HepG2 (cell line): ENCODE results near the gene RPL41. TPM values are rescaled to one million over a fixed set of nuclear protein-coding genes. Genes with fewer than 3 reads are reported as not detected.

Source experiments
- ATAC-seq: fragments of 200-7000 bp; cut with Tn5 transposase; 3 replicates; pipeline ENCODE4 v1.9.1; 2020; ENCODE audit warnings: mild to moderate bottlenecking, moderate library complexity
- BruUV-seq: library from RNA; stranded (reverse); fragments of 400-500 nt; replicated peaks from 2 replicates; lab custom pipeline; 2021; lab: Mats Ljungman, UMichigan
- CTCF ChIA-PET: fragments of 300-600 bp; formaldehyde crosslinking; extraction: SDS; loops from one replicate; lab custom pipeline; 2021; ENCODE audit warnings: low total read pairs, inconsistent platforms, low intra/inter-chr PET ratio; lab: Yijun Ruan, JAX
- POLR2A ChIA-PET: fragments of 350-600 bp; sonication (Branson Sonifier 250); formaldehyde crosslinking; loops from one replicate; lab custom pipeline; 2020; ENCODE audit warnings: antibody characterized with exemption, inconsistent platforms; lab: Yijun Ruan, JAX
- DNase-seq: peaks from one replicate; pipeline ENCODE4 v3.0.0-alpha.2; 2015; ENCODE audit warnings: low spot score
- FAIRE-seq: peaks from 3 replicates; lab custom pipeline; 2011; peaks lifted over from hg19 to GRCh38; lab: Jason Lieb, UNC
- H2AFZ ChIP-seq: one replicate; pipeline ENCODE4 v1.6.1; 2011; ENCODE audit warnings: low read length, inconsistent platforms
- H3K27ac ChIP-seq: fragments of 300-600 bp; 3 replicates; pipeline ENCODE4 v1.8.0; 2011; ENCODE audit warnings: mixed run types, mild to moderate bottlenecking, mixed read lengths, low read length, inconsistent platforms; ENCODE audit not compliant: insufficient read depth; ENCODE audit errors: extremely low read length
- H3K27me3 ChIP-seq, 2 experiments: fragments of 200-600 bp in 1 of 2; 2 replicates in 1 of 2; 3 replicates in 1 of 2; pipeline versions ENCODE4 v1.6.0 to v1.8.0; 2011; ENCODE audit warnings: low read length in 2 of 2, mild to moderate bottlenecking in 2 of 2, moderate library complexity in 2 of 2, inconsistent platforms in 1 of 2; ENCODE audit not compliant: insufficient read depth in 2 of 2, control insufficient read depth in 1 of 2
- H3K36me3 ChIP-seq, 2 experiments: fragments of 200-600 bp in 1 of 2; replicated peaks in 1 of 2; 2 replicates in 1 of 2; 3 replicates in 1 of 2; pipeline versions ENCODE4 v1.5.1 to v1.8.0; 2011; ENCODE audit warnings: low read length in 2 of 2, inconsistent platforms in 1 of 2; ENCODE audit not compliant: insufficient read depth in 2 of 2, control insufficient read depth in 1 of 2
- H3K4me1 ChIP-seq: 2 replicates; pipeline ENCODE4 v1.5.1; 2012; ENCODE audit warnings: low read length, inconsistent platforms; ENCODE audit not compliant: insufficient read depth
- H3K4me2 ChIP-seq: 2 replicates; pipeline ENCODE4 v1.6.0; 2011; ENCODE audit warnings: low read depth, low read length, inconsistent platforms
- H3K4me3 ChIP-seq, 3 experiments: fragments of 200-600 bp in 1 of 3; sonication (generic), shearing (Covaris generic) in 1 of 3; replicated peaks in 1 of 3; 2 replicates each; pipeline ENCODE4 v1.5.1; 2011 to 2016; ENCODE audit warnings: low read length in 3 of 3, inconsistent platforms in 2 of 3, low read depth in 2 of 3, mild to moderate bottlenecking in 2 of 3, control low read depth in 1 of 3, mixed read lengths in 1 of 3; ENCODE audit not compliant: insufficient read depth in 1 of 3
- H3K79me2 ChIP-seq: one replicate; pipeline ENCODE4 v1.6.1; 2011; ENCODE audit warnings: low read length, inconsistent platforms; ENCODE audit not compliant: insufficient read depth
- H3K9ac ChIP-seq: 2 replicates; pipeline ENCODE4 v1.6.0; 2011; ENCODE audit warnings: mild to moderate bottlenecking, low read depth, low read length, inconsistent platforms; ENCODE audit not compliant: insufficient read depth
- H3K9me3 ChIP-seq: 2 replicates; pipeline ENCODE4 v1.5.1; 2012; ENCODE audit warnings: mild to moderate bottlenecking, low read length
- H4K20me1 ChIP-seq: 2 replicates; pipeline ENCODE4 v1.6.0; 2011; ENCODE audit warnings: inconsistent platforms, mild to moderate bottlenecking, low read length, moderate library complexity; ENCODE audit not compliant: insufficient read depth
- JUNB ChIP-seq: sonication (generic); formaldehyde crosslinking; IDR thresholded peaks from 2 replicates; pipeline ENCODE4 v1.8.0; 2022; ENCODE audit warnings: missing genetic modification reagents, mild to moderate bottlenecking, borderline replicate concordance
- KLF11 ChIP-seq: IDR thresholded peaks from 2 replicates; pipeline ENCODE4 v1.6.1; 2016; ENCODE audit warnings: missing compliant biosample characterization
- TARDBP ChIP-seq: sonication (generic); formaldehyde crosslinking; IDR thresholded peaks from 2 replicates; pipeline ENCODE4 v1.8.0; 2022; ENCODE audit warnings: mild to moderate bottlenecking, missing genetic modification reagents
- ZNF24 ChIP-seq: fragments of 450-650 bp; IDR thresholded peaks from 2 replicates; pipeline ENCODE4 v1.6.1; 2017; ENCODE audit warnings: antibody characterized with exemption, mild to moderate bottlenecking
- ZNF251 ChIP-seq: sonication (generic); formaldehyde crosslinking; IDR thresholded peaks from 2 replicates; pipeline ENCODE4 v1.9.0; 2021; ENCODE audit warnings: mild to moderate bottlenecking, missing genetic modification reagents
- ZNF432 ChIP-seq: sonication (generic); formaldehyde crosslinking; IDR thresholded peaks from 2 replicates; pipeline ENCODE4 v1.5.0; 2020; ENCODE audit warnings: missing genetic modification reagents, mild to moderate bottlenecking, borderline replicate concordance
- ZNF775 ChIP-seq: sonication (generic); formaldehyde crosslinking; IDR thresholded peaks from 2 replicates; pipeline ENCODE4 v1.4.0; 2020; ENCODE audit warnings: missing genetic modification reagents, mild to moderate bottlenecking, moderate library complexity, borderline replicate concordance
- ZSCAN12 ChIP-seq: sonication (generic); formaldehyde crosslinking; IDR thresholded peaks from 2 replicates; pipeline ENCODE4 v1.9.0; 2021; ENCODE audit warnings: mild to moderate bottlenecking, missing genetic modification reagents
- WGBS: methylation state at CpG from one replicate; pipeline ENCODE4 v1.1.6; 2017; ENCODE audit warnings: low lambda C conversion rate; 5-methylcytosine and 5-hydroxymethylcytosine counted together
- in situ Hi-C: cut with HindIII; loops from 2 replicates; pipeline ENCODE4 v1.10.0; 2017; ENCODE audit warnings: low pct_unique_long_range_greater_than_20kb; ENCODE audit not compliant: extremely low pct_ligation_motif_present
- intact Hi-C: fragments of 100-400 bp; cut with micrococcal nuclease; formaldehyde crosslinking; loops from one replicate; pipeline ENCODE4 v1.10.0; 2022; ENCODE audit not compliant: unreplicated experiment
- polyA plus RNA-seq, 8 experiments: library from polyadenylated mRNA; depleted of rRNA in 3 of 8; stranded (reverse) in 7 of 8; unstranded in 1 of 8; fragments of >200 nt; fragmentation: Illumina TruSeq in 4 of 8; extraction: Trizol in 4 of 8; gene quantifications; 2 replicates each; pipeline versions ENCODE4 v1.2.1 to v1.2.3, GENCODE V29; 2011 to 2016; ENCODE audit warnings: low read depth in 4 of 8, missing spikeins in 1 of 8, mixed read lengths in 1 of 8; ENCODE audit not compliant: insufficient read depth in 1 of 8
- total RNA-seq, 5 experiments: library from RNA; depleted of rRNA; stranded (reverse); fragments of >200 nt; fragmentation: Illumina TruSeq; extraction: Trizol; gene quantifications; 2 replicates each; pipeline ENCODE4 v1.2.3, GENCODE V29; 2016; ENCODE audit warnings: low read depth in 1 of 5
- TF ChIP-seq, protein P1 (sequence below): sonication (generic); formaldehyde crosslinking; IDR thresholded peaks from 2 replicates; pipeline ENCODE4 v1.4.0; 2020; ENCODE audit warnings: low read depth, mild to moderate bottlenecking, missing genetic modification reagents

Gene RPL41
- total and polyA plus RNA-seq, 2 of the 13 experiments (the other 11 are each of a cell fraction or from before 2014, with no cell fraction given), result 4,012 to 7,670 TPM

DNA sequence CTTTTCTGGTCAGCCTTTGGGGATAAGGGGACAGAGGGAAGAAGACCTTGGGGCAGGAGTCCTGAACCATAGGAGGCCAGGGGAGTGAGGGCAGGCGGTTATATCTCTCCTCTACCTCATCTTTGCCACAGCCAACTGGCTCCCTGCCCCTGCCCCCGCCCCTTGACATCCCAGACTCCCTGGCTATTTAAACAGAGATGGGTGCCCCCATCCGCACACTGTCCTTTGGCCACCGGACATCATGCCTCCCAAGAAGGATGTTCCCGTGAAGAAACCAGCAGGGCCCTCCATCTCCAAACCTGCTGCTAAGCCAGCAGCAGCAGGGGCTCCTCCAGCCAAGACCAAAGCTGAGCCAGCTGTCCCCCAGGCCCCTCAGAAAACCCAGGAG, 37.2 kb downstream of the RPL41 start:
- CTCF ChIA-PET, result no interaction called here
- Histone ChIP-seq H3K9ac (peak overlapping the region; percentile 76), H4K20me1 (no peaks in the 10 kb centered on the region), H2AFZ (no peak overlapping the region), H3K79me2 (peaks cover 20% of the 10 kb centered on the region), H3K27ac (peak overlapping the region; percentile 89), H3K27me3 (no peaks in the 10 kb centered on the region; a peak in 1 of 5 replicates), H3K36me3 (0 out of 5 replicates have a peak, but pooled peaks cover 0 to 1% of the 10 kb centered on the region in 2 experiments), H3K4me2 (peak overlapping the region; percentile 82), H3K4me3 (peak overlapping the region in 2 of 3 experiments; percentile 82 to 86; a peak in 3 of 6 replicates), H3K4me1 (peaks cover 43% of the 10 kb centered on the region), H3K9me3 (no peaks in the 10 kb centered on the region)
- DNase-seq (no peak), FAIRE-seq (no peak), ATAC-seq (no peak)
- intact Hi-C loops (loop anchor here (2.0 kb wide), 1 partner anchor 35 kb away; the partner anchor contains the start of gene ZC3H10), in situ Hi-C loops (no loop called here)
- POLR2A ChIA-PET, result interaction anchor here (1.4 to 2.3 kb wide), 2 partner anchors 25 to 36 kb away, joined by 3 to 17 read pairs; partner anchors contain the start of genes ESYT1 and ZC3H10
- TF ChIP-seq TARDBP (CRISPR knock-in tag), result no peak
- no peak for TF ChIP-seq ZNF432
- TF ChIP-seq, protein P1, sequence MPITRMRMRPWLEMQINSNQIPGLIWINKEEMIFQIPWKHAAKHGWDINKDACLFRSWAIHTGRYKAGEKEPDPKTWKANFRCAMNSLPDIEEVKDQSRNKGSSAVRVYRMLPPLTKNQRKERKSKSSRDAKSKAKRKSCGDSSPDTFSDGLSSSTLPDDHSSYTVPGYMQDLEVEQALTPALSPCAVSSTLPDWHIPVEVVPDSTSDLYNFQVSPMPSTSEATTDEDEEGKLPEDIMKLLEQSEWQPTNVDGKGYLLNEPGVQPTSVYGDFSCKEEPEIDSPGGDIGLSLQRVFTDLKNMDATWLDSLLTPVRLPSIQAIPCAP, result no peak
- no peak for TF ChIP-seq ZNF775 (CRISPR knock-in tag)
- no peak for TF ChIP-seq JUNB (CRISPR knock-in tag)
- TF ChIP-seq ZSCAN12 (CRISPR knock-in tag), result no peak
- no peak for TF ChIP-seq KLF11 (CRISPR knock-in tag)
- TF ChIP-seq ZNF24, result no peak
- no peak for TF ChIP-seq ZNF251 (CRISPR knock-in tag)
- 96% methylated on average over 3 of the region's 5 CpGs for WGBS
- BruUV-seq, result no TSS peak
